HEK293 (cell line): ENCODE measurements around the gene NANP.

ENCODE experiments used
- CTCF ChIA-PET: fragments of 350-600 bp; formaldehyde crosslinking; extraction: SDS; loops from one replicate; lab custom pipeline; 2021; ENCODE audit warnings: antibody characterized with exemption; lab: Yijun Ruan, JAX
- POLR2A ChIA-PET: fragments of 300-600 bp; formaldehyde crosslinking; extraction: SDS; loops from one replicate; lab custom pipeline; 2020; ENCODE audit warnings: antibody characterized with exemption, inconsistent platforms; lab: Yijun Ruan, JAX
- H3K27ac ChIP-seq: fragments of 200-500 bp; sonication (Bioruptor generic); 2 replicates; pipeline ENCODE4 v1.5.1; 2014; ENCODE audit warnings: low read depth, low read length, control low read depth, inconsistent platforms; ENCODE audit errors: extremely low read depth
- H3K36me3 ChIP-seq, 2 experiments: fragments of 200-500 bp in 1 of 2; sonication (Bioruptor generic) in 1 of 2; 1 replicate in 1 of 2; 2 replicates in 1 of 2; pipeline ENCODE4 v1.5.1; 2014 to 2017; ENCODE audit warnings: inconsistent platforms in 2 of 2, low read length in 2 of 2; ENCODE audit not compliant: control insufficient read depth in 2 of 2, insufficient read depth in 1 of 2
- H3K4me1 ChIP-seq: fragments of 200-500 bp; sonication (Bioruptor generic); 2 replicates; pipeline ENCODE4 v1.5.1; 2014; ENCODE audit warnings: mild to moderate bottlenecking, low read length, inconsistent platforms; ENCODE audit not compliant: control insufficient read depth, insufficient read depth
- H3K4me3 ChIP-seq: 2 replicates; pipeline ENCODE4 v1.5.1; 2011; ENCODE audit warnings: low read depth, mild to moderate bottlenecking, control low read depth, low read length, moderate library complexity
- H3K9me3 ChIP-seq: fragments of 200-500 bp; sonication (Bioruptor generic); 2 replicates; pipeline ENCODE4 v1.5.1; 2014; ENCODE audit warnings: low read depth, low read length, inconsistent platforms; ENCODE audit not compliant: control insufficient read depth, insufficient read depth
- PRDM1 ChIP-seq: fragments of 450-650 bp; formaldehyde crosslinking; IDR thresholded peaks from 2 replicates; pipeline ENCODE4; 2016; ENCODE audit warnings: missing biosample characterization, missing genetic modification characterization
- REPIN1 ChIP-seq: fragments of 450-650 bp; formaldehyde crosslinking; IDR thresholded peaks from 2 replicates; pipeline ENCODE4 v1.5.1; 2017; ENCODE audit warnings: missing biosample characterization, missing genetic modification characterization, low read depth
- TCF7L2 ChIP-seq: IDR thresholded peaks from 2 replicates; pipeline ENCODE4 v1.6.1; 2011; ENCODE audit warnings: low read depth, mild to moderate bottlenecking, inconsistent platforms, low read length, moderate library complexity, borderline replicate concordance
- ZNF10 ChIP-seq: fragments of 450-650 bp; formaldehyde crosslinking; IDR thresholded peaks from 2 replicates; pipeline ENCODE4 v1.5.1; 2017; ENCODE audit warnings: missing biosample characterization, missing genetic modification characterization
- ZNF146 ChIP-seq: fragments of 450-650 bp; formaldehyde crosslinking; IDR thresholded peaks from 2 replicates; pipeline ENCODE4 v1.5.1; 2016; ENCODE audit warnings: missing biosample characterization, missing genetic modification characterization
- ZNF202 ChIP-seq: fragments of 450-650 bp; formaldehyde crosslinking; IDR thresholded peaks from 2 replicates; pipeline ENCODE4 v1.5.1; 2016; ENCODE audit warnings: missing biosample characterization, missing genetic modification characterization, borderline replicate concordance
- ZNF211 ChIP-seq: fragments of 450-650 bp; formaldehyde crosslinking; IDR thresholded peaks from 2 replicates; pipeline ENCODE4 v1.5.1; 2016; ENCODE audit warnings: low read depth, missing biosample characterization, missing genetic modification characterization
- ZNF266 ChIP-seq: fragments of 450-650 bp; formaldehyde crosslinking; IDR thresholded peaks from 2 replicates; pipeline ENCODE4 v1.5.1; 2016; ENCODE audit warnings: missing biosample characterization, missing genetic modification characterization, low read depth
- ZNF341 ChIP-seq: fragments of 450-650 bp; formaldehyde crosslinking; IDR thresholded peaks from 2 replicates; pipeline ENCODE4; 2016; ENCODE audit warnings: low read depth, missing biosample characterization, missing genetic modification characterization
- ZNF391 ChIP-seq: fragments of 450-650 bp; formaldehyde crosslinking; IDR thresholded peaks from 2 replicates; pipeline ENCODE4 v1.5.1; 2016; ENCODE audit warnings: low read depth, missing biosample characterization, missing genetic modification characterization, borderline replicate concordance
- ZNF549 ChIP-seq: fragments of 450-650 bp; IDR thresholded peaks from 2 replicates; pipeline ENCODE4 v1.5.1; 2018; ENCODE audit warnings: missing biosample characterization, missing genetic modification characterization, mild to moderate bottlenecking, inconsistent platforms, moderate library complexity
- ZNF670 ChIP-seq: fragments of 450-650 bp; formaldehyde crosslinking; IDR thresholded peaks from 2 replicates; pipeline ENCODE4 v1.5.1; 2016; ENCODE audit warnings: missing biosample characterization, missing genetic modification characterization, low read depth
- TF ChIP-seq, protein P1 (sequence below): fragments of 450-650 bp; formaldehyde crosslinking; IDR thresholded peaks from 2 replicates; pipeline ENCODE4 v1.5.1; 2017; ENCODE audit warnings: missing biosample characterization, mild to moderate bottlenecking, missing genetic modification characterization, moderate library complexity
- TF ChIP-seq, protein P2 (sequence below): fragments of 450-650 bp; formaldehyde crosslinking; IDR thresholded peaks from 2 replicates; pipeline ENCODE4 v1.5.1; 2016; ENCODE audit warnings: missing biosample characterization, missing genetic modification characterization
- TF ChIP-seq, protein P3 (sequence below): fragments of 450-650 bp; formaldehyde crosslinking; IDR thresholded peaks from 2 replicates; pipeline ENCODE4 v1.5.1; 2017; ENCODE audit warnings: missing biosample characterization, missing genetic modification characterization
- TF ChIP-seq, protein P4 (sequence below): fragments of 450-650 bp; formaldehyde crosslinking; IDR thresholded peaks from 2 replicates; pipeline ENCODE4 v1.5.1; 2016; ENCODE audit warnings: missing biosample characterization, missing genetic modification characterization
- TF ChIP-seq, protein P5 (sequence below): fragments of 450-650 bp; formaldehyde crosslinking; IDR thresholded peaks from 2 replicates; pipeline ENCODE4 v1.5.1; 2016; ENCODE audit warnings: missing biosample characterization, missing genetic modification characterization
- TF ChIP-seq, protein P6 (sequence below): fragments of 450-650 bp; formaldehyde crosslinking; IDR thresholded peaks from 2 replicates; pipeline ENCODE4 v1.5.1; 2016; ENCODE audit warnings: missing biosample characterization, missing genetic modification characterization
- TF ChIP-seq, protein P7 (sequence below): fragments of 450-650 bp; formaldehyde crosslinking; optimal IDR thresholded peaks from 2 replicates; pipeline ENCODE3; 2016; ENCODE audit warnings: missing biosample characterization, mild to moderate bottlenecking, missing genetic modification characterization
- TF ChIP-seq, protein P8 (sequence below): fragments of 450-650 bp; formaldehyde crosslinking; IDR thresholded peaks from 2 replicates; pipeline ENCODE4 v1.5.1; 2016; ENCODE audit warnings: missing biosample characterization, missing genetic modification characterization, borderline replicate concordance

Gene NANP, protein sequence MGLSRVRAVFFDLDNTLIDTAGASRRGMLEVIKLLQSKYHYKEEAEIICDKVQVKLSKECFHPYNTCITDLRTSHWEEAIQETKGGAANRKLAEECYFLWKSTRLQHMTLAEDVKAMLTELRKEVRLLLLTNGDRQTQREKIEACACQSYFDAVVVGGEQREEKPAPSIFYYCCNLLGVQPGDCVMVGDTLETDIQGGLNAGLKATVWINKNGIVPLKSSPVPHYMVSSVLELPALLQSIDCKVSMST

DNA sequence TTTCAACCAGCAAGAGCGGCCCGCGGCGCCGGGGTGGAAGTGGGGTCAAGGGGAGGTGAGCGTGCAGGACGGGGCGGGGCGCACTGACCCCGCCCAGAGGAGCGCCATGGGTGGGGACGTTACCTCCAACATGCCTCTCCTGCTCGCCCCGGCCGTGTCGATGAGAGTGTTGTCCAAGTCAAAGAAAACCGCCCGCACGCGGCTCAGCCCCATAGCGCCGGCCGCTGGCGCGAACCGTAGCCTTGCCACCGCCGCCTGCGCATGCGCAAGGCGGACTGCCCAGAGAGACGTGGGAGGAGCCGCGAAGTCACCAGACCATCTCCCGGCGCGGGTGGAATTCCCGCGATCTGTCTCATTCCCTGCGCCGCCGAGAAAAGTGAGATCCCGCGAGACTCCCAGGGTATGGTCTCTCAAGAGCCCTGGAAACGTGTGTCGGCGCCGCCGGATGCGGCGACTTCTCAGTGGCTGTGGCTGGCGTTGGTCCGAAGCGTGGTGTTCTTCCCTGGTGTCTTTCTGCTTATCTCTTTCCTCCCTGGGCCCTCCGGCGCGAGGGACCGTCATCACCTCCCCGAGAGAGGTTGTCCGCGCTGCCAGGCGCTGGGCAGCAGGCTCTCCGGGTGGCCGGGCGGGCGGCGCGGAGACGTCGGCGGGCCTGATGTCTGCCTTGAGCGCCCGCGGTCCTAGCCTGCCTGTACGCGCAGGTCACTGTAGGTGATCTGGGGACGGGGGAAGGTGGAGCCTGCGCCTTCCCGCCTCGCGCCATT, at the start of gene NANP:
Gene NANP (minus strand): TSS at position 279 of the 764 bp plus-strand sequence. CDS start 66 bp downstream, at position 213.
- Histone ChIP-seq H3K9me3 (no peaks in the 10 kb centered on the region), H3K4me1 (peaks cover 4% of the 10 kb centered on the region; the same call in 1 of the 2 replicates), H3K36me3 (peaks cover 0 to 6% of the 10 kb centered on the region in 2 experiments; a peak in 1 of 3 replicates), H3K4me3 (peak within 1 kb of the TSS; percentile 73), H3K27ac (peak within 1 kb of the TSS; percentile 95)
- POLR2A ChIA-PET = no interaction called here
- CTCF ChIA-PET = no interaction called here
- TF ChIP-seq PRDM1 (tag by site-specific recombination) (no peak), ZNF670 (no peak), REPIN1 (tag by site-specific recombination) (no peak; the same call in 1 of the 2 replicates), ZNF391 (no peak), ZNF211 (tag by site-specific recombination) (no peak), ZNF549 (tag by site-specific recombination) (no peak), ZNF266 (tag by site-specific recombination) (no peak), ZNF202 (tag by site-specific recombination) (no peak), ZNF10 (tag by site-specific recombination) (no peak), TCF7L2 (no peak), ZNF341 (tag by site-specific recombination) (no peak; the same call in none of the 2 replicates), ZNF146 (tag by site-specific recombination) (0 out of 2 replicates have a peak, but pooled peaks have one; percentile 31)
- TF ChIP-seq, protein P1, sequence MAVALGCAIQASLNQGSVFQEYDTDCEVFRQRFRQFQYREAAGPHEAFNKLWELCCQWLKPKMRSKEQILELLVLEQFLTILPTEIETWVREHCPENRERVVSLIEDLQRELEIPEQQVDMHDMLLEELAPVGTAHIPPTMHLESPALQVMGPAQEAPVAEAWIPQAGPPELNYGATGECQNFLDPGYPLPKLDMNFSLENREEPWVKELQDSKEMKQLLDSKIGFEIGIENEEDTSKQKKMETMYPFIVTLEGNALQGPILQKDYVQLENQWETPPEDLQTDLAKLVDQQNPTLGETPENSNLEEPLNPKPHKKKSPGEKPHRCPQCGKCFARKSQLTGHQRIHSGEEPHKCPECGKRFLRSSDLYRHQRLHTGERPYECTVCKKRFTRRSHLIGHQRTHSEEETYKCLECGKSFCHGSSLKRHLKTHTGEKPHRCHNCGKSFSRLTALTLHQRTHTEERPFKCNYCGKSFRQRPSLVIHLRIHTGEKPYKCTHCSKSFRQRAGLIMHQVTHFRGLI (tag by site-specific recombination) = no peak
- TF ChIP-seq, protein P2, sequence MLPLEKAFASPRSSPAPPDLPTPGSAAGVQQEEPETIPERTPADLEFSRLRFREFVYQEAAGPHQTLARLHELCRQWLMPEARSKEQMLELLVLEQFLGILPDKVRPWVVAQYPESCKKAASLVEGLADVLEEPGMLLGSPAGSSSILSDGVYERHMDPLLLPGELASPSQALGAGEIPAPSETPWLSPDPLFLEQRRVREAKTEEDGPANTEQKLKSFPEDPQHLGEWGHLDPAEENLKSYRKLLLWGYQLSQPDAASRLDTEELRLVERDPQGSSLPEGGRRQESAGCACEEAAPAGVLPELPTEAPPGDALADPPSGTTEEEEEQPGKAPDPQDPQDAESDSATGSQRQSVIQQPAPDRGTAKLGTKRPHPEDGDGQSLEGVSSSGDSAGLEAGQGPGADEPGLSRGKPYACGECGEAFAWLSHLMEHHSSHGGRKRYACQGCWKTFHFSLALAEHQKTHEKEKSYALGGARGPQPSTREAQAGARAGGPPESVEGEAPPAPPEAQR (tag by site-specific recombination) = no peak
- TF ChIP-seq, protein P3, sequence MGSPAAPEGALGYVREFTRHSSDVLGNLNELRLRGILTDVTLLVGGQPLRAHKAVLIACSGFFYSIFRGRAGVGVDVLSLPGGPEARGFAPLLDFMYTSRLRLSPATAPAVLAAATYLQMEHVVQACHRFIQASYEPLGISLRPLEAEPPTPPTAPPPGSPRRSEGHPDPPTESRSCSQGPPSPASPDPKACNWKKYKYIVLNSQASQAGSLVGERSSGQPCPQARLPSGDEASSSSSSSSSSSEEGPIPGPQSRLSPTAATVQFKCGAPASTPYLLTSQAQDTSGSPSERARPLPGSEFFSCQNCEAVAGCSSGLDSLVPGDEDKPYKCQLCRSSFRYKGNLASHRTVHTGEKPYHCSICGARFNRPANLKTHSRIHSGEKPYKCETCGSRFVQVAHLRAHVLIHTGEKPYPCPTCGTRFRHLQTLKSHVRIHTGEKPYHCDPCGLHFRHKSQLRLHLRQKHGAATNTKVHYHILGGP = no peak
- TF ChIP-seq, protein P4, sequence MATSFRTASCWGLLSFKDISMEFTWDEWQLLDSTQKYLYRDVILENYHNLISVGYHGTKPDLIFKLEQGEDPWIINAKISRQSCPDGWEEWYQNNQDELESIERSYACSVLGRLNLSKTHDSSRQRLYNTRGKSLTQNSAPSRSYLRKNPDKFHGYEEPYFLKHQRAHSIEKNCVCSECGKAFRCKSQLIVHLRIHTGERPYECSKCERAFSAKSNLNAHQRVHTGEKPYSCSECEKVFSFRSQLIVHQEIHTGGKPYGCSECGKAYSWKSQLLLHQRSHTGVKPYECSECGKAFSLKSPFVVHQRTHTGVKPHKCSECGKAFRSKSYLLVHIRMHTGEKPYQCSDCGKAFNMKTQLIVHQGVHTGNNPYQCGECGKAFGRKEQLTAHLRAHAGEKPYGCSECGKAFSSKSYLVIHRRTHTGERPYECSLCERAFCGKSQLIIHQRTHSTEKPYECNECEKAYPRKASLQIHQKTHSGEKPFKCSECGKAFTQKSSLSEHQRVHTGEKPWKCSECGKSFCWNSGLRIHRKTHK (tag by site-specific recombination) = no peak
- TF ChIP-seq, protein P5, sequence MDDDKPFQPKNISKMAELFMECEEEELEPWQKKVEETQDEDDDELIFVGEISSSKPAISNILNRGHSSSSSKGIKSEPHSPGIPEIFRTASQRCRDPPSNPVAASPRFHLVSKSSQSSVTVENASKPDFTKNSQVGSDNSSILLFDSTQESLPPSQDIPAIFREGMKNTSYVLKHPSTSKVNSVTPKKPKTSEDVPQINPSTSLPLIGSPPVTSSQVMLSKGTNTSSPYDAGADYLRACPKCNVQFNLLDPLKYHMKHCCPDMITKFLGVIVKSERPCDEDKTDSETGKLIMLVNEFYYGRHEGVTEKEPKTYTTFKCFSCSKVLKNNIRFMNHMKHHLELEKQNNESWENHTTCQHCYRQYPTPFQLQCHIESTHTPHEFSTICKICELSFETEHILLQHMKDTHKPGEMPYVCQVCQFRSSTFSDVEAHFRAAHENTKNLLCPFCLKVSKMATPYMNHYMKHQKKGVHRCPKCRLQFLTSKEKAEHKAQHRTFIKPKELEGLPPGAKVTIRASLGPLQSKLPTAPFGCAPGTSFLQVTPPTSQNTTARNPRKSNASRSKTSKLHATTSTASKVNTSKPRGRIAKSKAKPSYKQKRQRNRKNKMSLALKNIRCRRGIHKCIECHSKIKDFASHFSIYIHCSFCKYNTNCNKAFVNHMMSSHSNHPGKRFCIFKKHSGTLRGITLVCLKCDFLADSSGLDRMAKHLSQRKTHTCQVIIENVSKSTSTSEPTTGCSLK = no peak
- TF ChIP-seq, protein P6, sequence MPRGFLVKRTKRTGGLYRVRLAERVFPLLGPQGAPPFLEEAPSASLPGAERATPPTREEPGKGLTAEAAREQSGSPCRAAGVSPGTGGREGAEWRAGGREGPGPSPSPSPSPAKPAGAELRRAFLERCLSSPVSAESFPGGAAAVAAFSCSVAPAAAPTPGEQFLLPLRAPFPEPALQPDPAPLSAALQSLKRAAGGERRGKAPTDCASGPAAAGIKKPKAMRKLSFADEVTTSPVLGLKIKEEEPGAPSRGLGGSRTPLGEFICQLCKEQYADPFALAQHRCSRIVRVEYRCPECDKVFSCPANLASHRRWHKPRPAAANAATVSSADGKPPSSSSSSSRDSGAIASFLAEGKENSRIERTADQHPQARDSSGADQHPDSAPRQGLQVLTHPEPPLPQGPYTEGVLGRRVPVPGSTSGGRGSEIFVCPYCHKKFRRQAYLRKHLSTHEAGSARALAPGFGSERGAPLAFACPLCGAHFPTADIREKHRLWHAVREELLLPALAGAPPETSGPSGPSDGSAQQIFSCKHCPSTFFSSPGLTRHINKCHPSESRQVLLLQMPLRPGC (tag by site-specific recombination) = peak; percentile 33; the same call in 1 of the 2 replicates
- TF ChIP-seq, protein P7, sequence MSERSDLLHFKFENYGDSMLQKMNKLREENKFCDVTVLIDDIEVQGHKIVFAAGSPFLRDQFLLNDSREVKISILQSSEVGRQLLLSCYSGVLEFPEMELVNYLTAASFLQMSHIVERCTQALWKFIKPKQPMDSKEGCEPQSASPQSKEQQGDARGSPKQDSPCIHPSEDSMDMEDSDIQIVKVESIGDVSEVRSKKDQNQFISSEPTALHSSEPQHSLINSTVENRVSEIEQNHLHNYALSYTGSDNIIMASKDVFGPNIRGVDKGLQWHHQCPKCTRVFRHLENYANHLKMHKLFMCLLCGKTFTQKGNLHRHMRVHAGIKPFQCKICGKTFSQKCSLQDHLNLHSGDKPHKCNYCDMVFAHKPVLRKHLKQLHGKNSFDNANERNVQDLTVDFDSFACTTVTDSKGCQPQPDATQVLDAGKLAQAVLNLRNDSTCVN (tag by site-specific recombination) = peak; percentile 79
- TF ChIP-seq, protein P8, sequence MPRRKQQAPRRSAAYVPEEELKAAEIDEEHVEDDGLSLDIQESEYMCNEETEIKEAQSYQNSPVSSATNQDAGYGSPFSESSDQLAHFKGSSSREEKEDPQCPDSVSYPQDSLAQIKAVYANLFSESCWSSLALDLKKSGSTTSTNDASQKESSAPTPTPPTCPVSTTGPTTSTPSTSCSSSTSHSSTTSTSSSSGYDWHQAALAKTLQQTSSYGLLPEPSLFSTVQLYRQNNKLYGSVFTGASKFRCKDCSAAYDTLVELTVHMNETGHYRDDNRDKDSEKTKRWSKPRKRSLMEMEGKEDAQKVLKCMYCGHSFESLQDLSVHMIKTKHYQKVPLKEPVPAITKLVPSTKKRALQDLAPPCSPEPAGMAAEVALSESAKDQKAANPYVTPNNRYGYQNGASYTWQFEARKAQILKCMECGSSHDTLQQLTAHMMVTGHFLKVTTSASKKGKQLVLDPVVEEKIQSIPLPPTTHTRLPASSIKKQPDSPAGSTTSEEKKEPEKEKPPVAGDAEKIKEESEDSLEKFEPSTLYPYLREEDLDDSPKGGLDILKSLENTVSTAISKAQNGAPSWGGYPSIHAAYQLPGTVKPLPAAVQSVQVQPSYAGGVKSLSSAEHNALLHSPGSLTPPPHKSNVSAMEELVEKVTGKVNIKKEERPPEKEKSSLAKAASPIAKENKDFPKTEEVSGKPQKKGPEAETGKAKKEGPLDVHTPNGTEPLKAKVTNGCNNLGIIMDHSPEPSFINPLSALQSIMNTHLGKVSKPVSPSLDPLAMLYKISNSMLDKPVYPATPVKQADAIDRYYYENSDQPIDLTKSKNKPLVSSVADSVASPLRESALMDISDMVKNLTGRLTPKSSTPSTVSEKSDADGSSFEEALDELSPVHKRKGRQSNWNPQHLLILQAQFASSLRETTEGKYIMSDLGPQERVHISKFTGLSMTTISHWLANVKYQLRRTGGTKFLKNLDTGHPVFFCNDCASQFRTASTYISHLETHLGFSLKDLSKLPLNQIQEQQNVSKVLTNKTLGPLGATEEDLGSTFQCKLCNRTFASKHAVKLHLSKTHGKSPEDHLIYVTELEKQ = no peak
